Mesenchymal stem cell (in vitro differentiated cells and primary cell): ENCODE results near the gene TSSC4.
"Not testable (repeated sequence)": the region's sequence is repeated elsewhere in the genome, so short reads cannot be mapped to it uniquely, and the experiment has no call there.

Experiments used
- DNase-seq: peaks from one replicate; pipeline ENCODE4 v3.0.0-alpha.2; 2013
- H2AFZ ChIP-seq: one replicate; pipeline ENCODE4 v1.6.1; 2013; ENCODE audit warnings: low read depth, mild to moderate bottlenecking, control low read depth, inconsistent platforms, low read length, moderate library complexity
- H2AK5ac ChIP-seq: 2 replicates; pipeline ENCODE4 v1.6.1; 2013; ENCODE audit warnings: low read length, moderate library complexity, mild to moderate bottlenecking, inconsistent platforms; ENCODE audit not compliant: severe bottlenecking
- H2BK120ac ChIP-seq: one replicate; pipeline ENCODE4 v1.6.1; 2013; ENCODE audit warnings: low read depth, mild to moderate bottlenecking, inconsistent platforms, low read length, moderate library complexity
- H2BK12ac ChIP-seq, 2 experiments: one replicate each; pipeline ENCODE4 v1.6.1; 2013; ENCODE audit warnings: inconsistent platforms in 2 of 2, low read length in 2 of 2, mild to moderate bottlenecking in 2 of 2, moderate library complexity in 2 of 2, control low read depth in 1 of 2
- H2BK15ac ChIP-seq: one replicate; pipeline ENCODE4 v1.6.1; 2013; ENCODE audit warnings: mild to moderate bottlenecking, low read depth, inconsistent platforms; ENCODE audit not compliant: poor library complexity, severe bottlenecking
- H2BK5ac ChIP-seq: 2 replicates; pipeline ENCODE4 v1.6.1; 2013; ENCODE audit warnings: low read depth, mild to moderate bottlenecking, low read length, control low read depth, inconsistent platforms; ENCODE audit not compliant: poor library complexity, severe bottlenecking
- H3K14ac ChIP-seq, 2 experiments: one replicate each; pipeline ENCODE4 v1.6.1; 2013; ENCODE audit warnings: inconsistent platforms in 2 of 2, low read length in 2 of 2, control low read depth in 1 of 2, mild to moderate bottlenecking in 1 of 2, moderate library complexity in 1 of 2
- H3K18ac ChIP-seq, 2 experiments: one replicate each; pipeline ENCODE4 v1.6.1; 2013; ENCODE audit warnings: inconsistent platforms in 2 of 2, low read length in 2 of 2, control low read depth in 1 of 2, low read depth in 1 of 2, mild to moderate bottlenecking in 1 of 2
- H3K23ac ChIP-seq, 2 experiments: one replicate each; pipeline ENCODE4 v1.6.1; 2013; ENCODE audit warnings: inconsistent platforms in 2 of 2, low read length in 2 of 2, mild to moderate bottlenecking in 2 of 2, moderate library complexity in 2 of 2, control low read depth in 1 of 2
- H3K27ac ChIP-seq: 2 replicates; pipeline ENCODE4 v1.5.1; 2013; ENCODE audit warnings: mild to moderate bottlenecking, moderate library complexity, low read length, control low read depth, inconsistent platforms; ENCODE audit not compliant: poor library complexity, severe bottlenecking
- H3K27me3 ChIP-seq, 2 experiments: 2 replicates each; pipeline versions ENCODE4 v1.6.1 to v1.7.0; 2013; ENCODE audit warnings: low read length in 2 of 2, mild to moderate bottlenecking in 2 of 2, moderate library complexity in 2 of 2, control low read depth in 1 of 2, inconsistent platforms in 1 of 2; ENCODE audit not compliant: control insufficient read depth in 1 of 2, insufficient read depth in 1 of 2
- H3K36me3 ChIP-seq, 2 experiments: 2 replicates each; pipeline versions ENCODE4 v1.6.1 to v1.7.0; 2013; ENCODE audit warnings: low read length in 2 of 2, control low read depth in 1 of 2, inconsistent platforms in 1 of 2, low read depth in 1 of 2, mild to moderate bottlenecking in 1 of 2; ENCODE audit not compliant: insufficient read depth in 2 of 2, control insufficient read depth in 1 of 2
- H3K4ac ChIP-seq, 2 experiments: one replicate each; pipeline ENCODE4 v1.6.1; 2013; ENCODE audit warnings: inconsistent platforms in 2 of 2, low read length in 2 of 2, mild to moderate bottlenecking in 2 of 2, moderate library complexity in 2 of 2, control low read depth in 1 of 2, low read depth in 1 of 2
- H3K4me1 ChIP-seq: 2 replicates; pipeline ENCODE4 v1.6.1; 2013; ENCODE audit warnings: low read depth, low read length, control low read depth; ENCODE audit not compliant: control insufficient read depth, insufficient read depth
- H3K4me2 ChIP-seq: 2 replicates; pipeline ENCODE4 v1.6.1; 2013; ENCODE audit warnings: low read length, mild to moderate bottlenecking, inconsistent platforms; ENCODE audit not compliant: poor library complexity, severe bottlenecking
- H3K4me3 ChIP-seq, 2 experiments: 2 replicates each; pipeline versions ENCODE4 v1.5.1 to v1.7.0; 2013; ENCODE audit warnings: low read length in 2 of 2, mild to moderate bottlenecking in 2 of 2, control low read depth in 1 of 2, low read depth in 1 of 2; ENCODE audit not compliant: insufficient read depth in 1 of 2
- H3K79me1 ChIP-seq: replicated peaks from 2 replicates; pipeline ENCODE4 v1.6.1; 2013; ENCODE audit warnings: mild to moderate bottlenecking, control low read depth, low read length, inconsistent platforms; ENCODE audit not compliant: poor library complexity, severe bottlenecking
- H3K9ac ChIP-seq: 2 replicates; pipeline ENCODE4 v1.7.0; 2013; ENCODE audit warnings: mild to moderate bottlenecking, low read length, moderate library complexity
- H3K9me3 ChIP-seq: 2 replicates; pipeline ENCODE4 v1.7.0; 2013; ENCODE audit warnings: mild to moderate bottlenecking, low read length; ENCODE audit not compliant: control insufficient read depth
- H4K8ac ChIP-seq: one replicate; pipeline ENCODE4 v1.6.1; 2013; ENCODE audit warnings: inconsistent platforms, mild to moderate bottlenecking, low read length, moderate library complexity
- H4K91ac ChIP-seq: one replicate; pipeline ENCODE4 v1.6.1; 2013; ENCODE audit warnings: mild to moderate bottlenecking, low read length, inconsistent platforms
- WGBS: methylation state at CpG from one replicate; pipeline ENCODE4 v1.1.7; 2013; ENCODE audit warnings: mixed read lengths; 5-methylcytosine and 5-hydroxymethylcytosine counted together

The TSSC4 gene

DNA sequence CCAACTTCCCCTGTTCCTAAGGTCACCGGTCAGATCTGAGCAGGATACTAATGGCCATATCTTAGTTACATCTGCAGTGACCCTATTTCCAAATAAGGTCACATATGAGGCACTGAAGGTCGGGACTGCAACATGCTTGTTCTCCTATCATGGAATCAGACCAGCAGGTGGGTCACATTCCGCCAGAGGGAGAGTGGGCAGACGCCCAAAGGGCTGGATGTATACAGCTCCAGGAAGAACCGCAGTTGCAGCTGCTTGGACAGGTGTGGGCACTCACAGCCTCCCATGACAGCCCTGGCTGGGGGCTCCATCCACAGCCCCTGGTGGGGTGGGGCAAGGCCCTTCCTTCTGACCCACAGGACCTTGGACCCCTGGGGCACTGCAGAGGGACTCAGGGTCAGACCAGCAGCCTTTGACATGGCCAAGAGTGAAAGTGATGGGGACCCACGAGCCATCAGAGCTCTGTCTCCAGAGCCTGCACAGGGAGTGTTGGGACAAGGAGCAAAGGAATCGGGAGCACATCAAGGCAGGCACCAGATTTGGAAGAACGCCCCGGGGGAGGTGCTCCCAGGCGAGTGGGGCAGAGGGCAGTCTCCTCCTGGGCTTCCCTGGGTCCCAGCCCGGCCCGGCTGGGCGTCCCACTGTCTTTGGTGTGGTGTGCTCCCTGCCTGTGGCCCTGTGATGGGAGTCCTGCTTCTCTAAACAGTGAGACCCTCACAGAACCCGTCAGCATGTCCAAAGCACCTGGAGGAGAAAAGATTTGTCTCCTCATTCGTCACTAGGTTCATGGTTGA lies 36.8 kb upstream of the TSSC4 start:
- H3K4me3 ChIP-seq = no peak overlapping the region
- H4K91ac ChIP-seq = no peak overlapping the region
- no peak overlapping the region for H2BK15ac ChIP-seq
- no peak overlapping the region for H3K14ac ChIP-seq
- H3K23ac ChIP-seq = no peak overlapping the region
- no peak for DNase-seq
- H3K9ac ChIP-seq = no peak overlapping the region
- no peak overlapping the region for H3K27ac ChIP-seq
- H3K4ac ChIP-seq = no peak overlapping the region
- H3K18ac ChIP-seq = no peak overlapping the region
- no peak overlapping the region for H2AK5ac ChIP-seq
- no peaks in the 10 kb centered on the region for H3K9me3 ChIP-seq
- H2BK120ac ChIP-seq = no peak overlapping the region
- WGBS = 87% methylated on average over 15 of the region's 15 CpGs
- H2BK5ac ChIP-seq = no peak overlapping the region
- H3K36me3 ChIP-seq = peaks cover 0 to 3% of the 10 kb centered on the region in 2 experiments
- no peak overlapping the region for H2BK12ac ChIP-seq
- H2AFZ ChIP-seq = no peak overlapping the region
- H3K79me1 ChIP-seq = peaks cover 2% of the 10 kb centered on the region
- no peak overlapping the region for H3K4me2 ChIP-seq
- no peak overlapping the region for H4K8ac ChIP-seq
- no peaks in the 10 kb centered on the region for H3K4me1 ChIP-seq
- H3K27me3 ChIP-seq = peaks cover 0 to 10% of the 10 kb centered on the region in 2 experiments

DNA sequence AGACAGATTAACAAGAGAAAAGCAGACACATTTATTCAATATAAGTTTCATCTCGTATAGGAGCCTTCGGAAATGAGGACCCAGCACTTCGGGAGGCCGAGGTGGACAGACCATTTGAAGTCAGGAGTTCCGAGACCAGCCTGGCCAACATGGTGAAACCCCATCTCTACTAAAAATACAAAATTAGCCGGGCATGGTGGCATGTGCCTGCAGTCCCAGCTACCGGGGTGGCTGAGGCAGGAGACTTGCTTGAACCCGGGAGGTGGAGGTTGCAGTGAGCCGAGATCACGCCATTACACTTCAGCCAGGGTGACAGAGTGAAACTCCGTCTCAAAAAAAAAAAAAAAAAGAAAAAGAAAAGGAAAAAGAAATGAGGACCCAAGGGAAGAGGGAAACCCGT lies 36.2 kb upstream of the TSSC4 start:
- WGBS = 88% methylated on average over 12 of the region's 12 CpGs
- not testable (repeated sequence) for H2BK120ac ChIP-seq, H3K14ac ChIP-seq, H4K8ac ChIP-seq, H3K4ac ChIP-seq, H3K79me1 ChIP-seq, H2BK5ac ChIP-seq, H2BK15ac ChIP-seq, H3K9me3 ChIP-seq, H3K27ac ChIP-seq, H4K91ac ChIP-seq, H2AFZ ChIP-seq, H3K36me3 ChIP-seq, H3K9ac ChIP-seq, H3K4me2 ChIP-seq, H3K18ac ChIP-seq, DNase-seq, H3K4me1 ChIP-seq, H3K4me3 ChIP-seq, H2AK5ac ChIP-seq, H3K23ac ChIP-seq, H2BK12ac ChIP-seq
- H3K27me3 ChIP-seq = peaks cover 0 to 10% of the 10 kb centered on the region in 2 experiments

DNA sequence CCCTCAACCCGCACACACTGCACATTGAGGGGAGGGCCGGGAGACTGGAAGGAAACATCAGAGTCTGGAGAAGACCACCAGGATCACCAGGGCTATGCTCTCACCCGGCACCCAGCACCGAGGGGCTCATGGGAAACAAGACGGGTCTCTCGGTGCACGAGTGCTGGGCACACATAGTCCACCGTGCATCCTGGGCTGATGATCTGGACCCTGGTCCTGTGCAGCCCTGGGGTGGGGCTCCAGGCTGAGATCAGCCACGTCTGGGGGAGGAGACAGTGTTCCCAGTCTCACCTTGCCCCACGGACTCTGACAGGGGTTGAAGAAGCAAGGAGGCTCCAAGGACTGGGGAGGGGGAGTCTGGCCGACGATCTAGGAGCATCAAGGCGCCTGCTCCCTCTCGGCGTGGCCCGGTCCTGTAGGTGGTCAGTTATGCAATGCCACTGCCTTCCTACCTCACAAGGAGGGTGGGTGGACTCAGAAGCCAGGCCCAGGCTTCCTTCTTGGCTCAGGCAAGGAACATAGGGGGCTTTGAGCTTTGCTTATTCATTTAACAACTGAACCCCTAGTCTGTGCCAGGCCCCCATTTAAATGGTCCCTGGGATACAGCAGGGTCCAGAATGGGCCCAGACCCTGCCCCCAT lies 34.9 kb upstream of the TSSC4 start:
- no peak overlapping the region for H4K8ac ChIP-seq
- H2AK5ac ChIP-seq = no peak overlapping the region
- no peak overlapping the region for H3K4ac ChIP-seq
- no peak overlapping the region for H3K18ac ChIP-seq
- H3K27me3 ChIP-seq = peaks cover 0 to 10% of the 10 kb centered on the region in 2 experiments
- H3K23ac ChIP-seq = no peak overlapping the region
- H3K14ac ChIP-seq = no peak overlapping the region
- H2BK120ac ChIP-seq = no peak overlapping the region
- no peak for DNase-seq
- H2BK12ac ChIP-seq = no peak overlapping the region
- WGBS = 85% methylated on average over 16 of the region's 16 CpGs
- H3K36me3 ChIP-seq = peaks cover 0 to 3% of the 10 kb centered on the region in 2 experiments
- no peak overlapping the region for H4K91ac ChIP-seq
- H3K9me3 ChIP-seq = no peaks in the 10 kb centered on the region
- H2AFZ ChIP-seq = no peak overlapping the region
- H3K4me2 ChIP-seq = no peak overlapping the region
- no peaks in the 10 kb centered on the region for H3K4me1 ChIP-seq
- H3K4me3 ChIP-seq = no peak overlapping the region
- no peak overlapping the region for H2BK5ac ChIP-seq
- no peak overlapping the region for H3K27ac ChIP-seq
- no peak overlapping the region for H3K9ac ChIP-seq
- peaks cover 4% of the 10 kb centered on the region for H3K79me1 ChIP-seq
- no peak overlapping the region for H2BK15ac ChIP-seq

DNA sequence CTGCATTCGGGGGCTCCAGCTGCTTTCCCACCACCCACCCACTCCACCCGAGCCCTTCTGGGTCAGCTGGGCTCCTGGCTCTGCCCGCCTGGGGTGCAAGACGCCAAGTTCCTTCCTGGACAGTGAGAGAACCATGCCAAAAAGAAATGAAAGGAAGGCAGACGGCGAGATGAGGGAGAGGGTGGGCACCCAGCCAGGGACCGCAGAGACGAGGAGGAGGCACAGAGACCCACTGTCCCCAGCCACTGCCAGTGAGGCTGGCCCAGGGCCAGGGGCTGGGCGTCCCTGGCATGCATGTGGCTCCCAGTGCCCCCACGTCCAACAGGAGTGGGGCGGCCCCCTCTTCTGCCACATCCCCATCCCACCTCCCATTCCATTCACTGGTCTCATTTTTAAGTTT lies 34.3 kb upstream of the TSSC4 start:
- Histone ChIP-seq H3K36me3 (peaks cover 0 to 3% of the 10 kb centered on the region in 2 experiments), H2BK12ac (no peak overlapping the region), H3K4ac (no peak overlapping the region), H3K9me3 (no peaks in the 10 kb centered on the region), H3K4me2 (no peak overlapping the region), H3K27ac (no peak overlapping the region), H2BK5ac (no peak overlapping the region), H4K8ac (no peak overlapping the region), H3K79me1 (peaks cover 4% of the 10 kb centered on the region), H3K14ac (no peak overlapping the region), H2AK5ac (no peak overlapping the region), H2AFZ (no peak overlapping the region), H3K23ac (no peak overlapping the region), H3K27me3 (peaks cover 0 to 10% of the 10 kb centered on the region in 2 experiments), H2BK15ac (no peak overlapping the region), H3K4me3 (peak overlapping the region in 1 of 2 experiments; percentile 20), H3K9ac (no peak overlapping the region), H3K4me1 (no peaks in the 10 kb centered on the region), H2BK120ac (no peak overlapping the region), H3K18ac (no peak overlapping the region), H4K91ac (no peak overlapping the region)
- no peak for DNase-seq
- WGBS = 85% methylated on average over 10 of the region's 11 CpGs
